Endothelial cell (in vitro differentiated cells): ENCODE measurements around the gene ANKRD10. TPM values are rescaled to one million over a fixed set of nuclear protein-coding genes. Genes with fewer than 3 reads are reported as not detected.
A peak's percentile ranks its signal among the peaks of the same experiment; 100 is the strongest.

ENCODE experiments used
- DNase-seq: peaks from one replicate; pipeline ENCODE4 v3.0.0; 2021; ENCODE audit warnings: low spot score
- H3K27ac Mint-ChIP-seq: one replicate; pipeline ENCODE4 v1.8.0; 2021; ENCODE audit warnings: mixed read lengths, inconsistent platforms; ENCODE audit not compliant: unreplicated experiment
- H3K27me3 Mint-ChIP-seq: one replicate; pipeline ENCODE4 v1.8.0; 2021; ENCODE audit warnings: mild to moderate bottlenecking, moderate library complexity, mixed read lengths, inconsistent platforms; ENCODE audit not compliant: unreplicated experiment
- H3K36me3 Mint-ChIP-seq: one replicate; pipeline ENCODE4 v1.8.0; 2021; ENCODE audit warnings: mild to moderate bottlenecking, low read depth, mixed read lengths, inconsistent platforms; ENCODE audit not compliant: unreplicated experiment
- H3K4me1 Mint-ChIP-seq: one replicate; pipeline ENCODE4 v1.8.0; 2021; ENCODE audit warnings: mild to moderate bottlenecking, mixed read lengths, inconsistent platforms; ENCODE audit not compliant: unreplicated experiment
- H3K4me3 Mint-ChIP-seq: one replicate; pipeline ENCODE4 v1.8.0; 2021; ENCODE audit warnings: mild to moderate bottlenecking, mixed read lengths, inconsistent platforms; ENCODE audit not compliant: unreplicated experiment
- H3K9me3 Mint-ChIP-seq: one replicate; pipeline ENCODE4 v1.8.0; 2021; ENCODE audit warnings: mixed read lengths, inconsistent platforms; ENCODE audit not compliant: unreplicated experiment
- CTCF ChIP-seq: fragments of 200-600 bp; sonication (generic); IDR thresholded peaks from one replicate; pipeline ENCODE4 v1.5.0; 2021; ENCODE audit warnings: antibody characterized with exemption; ENCODE audit not compliant: unreplicated experiment
- total RNA-seq: library from RNA; stranded (reverse); fragmentation: NEBNext Ultra II Directional; extraction: Animal tissue kit (Norgen Biotek cat#: 25700); gene quantifications from one replicate; pipeline ENCODE4 v1.2.1, GENCODE V29; 2021; ENCODE audit not compliant: unreplicated experiment

ANKRD10 gene
- total RNA-seq, 1 donor from 2014 or later = 160 TPM

DNA sequence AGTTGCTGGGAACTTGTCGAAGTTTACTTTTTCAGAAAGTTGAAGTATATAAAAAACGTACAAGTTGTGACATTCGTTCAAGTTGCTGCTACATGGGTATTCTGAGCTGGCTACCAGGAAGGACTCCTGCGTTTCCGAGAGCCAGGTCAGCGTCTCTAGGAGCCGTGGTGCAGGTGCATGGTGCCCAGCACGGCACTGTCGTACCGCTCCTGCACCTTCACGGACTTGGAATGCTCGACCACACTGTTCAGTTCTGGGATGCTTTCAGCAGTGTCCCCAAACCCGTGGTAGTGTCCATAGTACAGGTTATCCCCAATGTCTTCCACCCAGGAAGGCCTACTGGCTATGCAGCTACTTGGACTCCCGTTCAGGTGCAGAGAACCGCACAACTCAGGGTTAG lies 35.4 kb downstream of the ANKRD10 start:
- Mint-ChIP-seq H3K4me3 (no peak overlapping the region), H3K27me3 (peaks cover 3% of the 10 kb centered on the region), H3K27ac (no peak overlapping the region), H3K36me3 (peaks cover 3% of the 10 kb centered on the region), H3K4me1 (peaks cover 15% of the 10 kb centered on the region), H3K9me3 (no peaks in the 10 kb centered on the region)
- no peak for DNase-seq
- TF ChIP-seq CTCF = no peak

DNA sequence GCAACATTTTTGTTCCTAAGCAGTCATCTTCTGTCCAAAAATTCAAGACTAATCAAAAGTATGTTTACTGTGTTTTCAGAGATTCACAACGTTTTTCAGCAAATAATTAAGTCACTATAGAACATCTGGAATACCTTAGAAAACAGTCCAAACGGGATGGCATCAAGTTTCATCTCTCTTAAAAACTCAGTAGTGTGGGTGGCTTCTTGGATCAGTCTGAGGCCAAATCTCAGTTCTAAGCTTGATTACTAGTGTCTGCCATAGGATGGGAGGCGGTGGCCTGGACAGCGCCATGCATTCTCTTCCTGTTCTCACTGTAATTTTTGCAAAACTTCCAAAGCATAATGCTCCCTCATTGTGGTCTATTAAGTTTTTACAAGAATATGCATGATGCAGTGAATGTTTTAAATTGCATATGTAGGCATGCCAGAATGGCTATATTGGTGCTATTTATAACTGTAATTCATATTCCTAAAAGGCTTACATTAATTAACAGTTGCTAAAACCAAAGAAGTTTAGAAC lies 37.1 kb downstream of the ANKRD10 start:
- Mint-ChIP-seq H3K4me1 (peaks cover 6% of the 10 kb centered on the region), H3K4me3 (no peak overlapping the region), H3K27ac (no peak overlapping the region), H3K27me3 (peaks cover 3% of the 10 kb centered on the region), H3K9me3 (no peaks in the 10 kb centered on the region), H3K36me3 (peaks cover 3% of the 10 kb centered on the region)
- TF ChIP-seq CTCF = no peak
- no peak for DNase-seq

DNA sequence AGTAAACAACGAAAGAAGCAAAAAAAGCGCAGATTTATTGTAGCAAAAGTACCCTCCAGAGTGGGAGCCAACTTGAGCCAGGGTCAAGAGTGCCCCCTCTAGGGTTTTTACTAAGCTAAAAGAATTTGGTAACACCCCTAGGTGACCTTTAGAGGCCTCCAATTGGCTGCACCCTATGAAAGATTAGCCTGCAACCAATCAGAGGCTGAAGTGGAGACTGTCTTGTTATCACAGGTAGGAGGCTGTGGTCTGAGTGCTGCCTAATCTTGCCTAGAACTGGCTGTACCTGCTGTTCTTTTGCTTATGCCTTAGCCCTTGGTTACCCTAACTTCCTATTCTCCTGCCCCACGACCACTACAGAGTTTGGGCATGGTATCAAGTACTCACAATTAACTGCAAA lies 38.3 kb downstream of the ANKRD10 start:
- H3K4me3 Mint-ChIP-seq = no peak overlapping the region
- H3K9me3 Mint-ChIP-seq = no peaks in the 10 kb centered on the region
- DNase-seq = no peak
- peaks cover 6% of the 10 kb centered on the region for H3K4me1 Mint-ChIP-seq
- peaks cover 5% of the 10 kb centered on the region for H3K27me3 Mint-ChIP-seq
- H3K36me3 Mint-ChIP-seq = peaks cover 3% of the 10 kb centered on the region
- no peak overlapping the region for H3K27ac Mint-ChIP-seq
- TF ChIP-seq CTCF = no peak

- H3K4me1 Mint-ChIP-seq = peaks cover 13% of the 10 kb centered on the region
- peaks cover 3% of the 10 kb centered on the region for H3K36me3 Mint-ChIP-seq
- H3K27ac Mint-ChIP-seq = peak overlapping the region; percentile 80
- DNase-seq = no peak
- no peak for TF ChIP-seq CTCF
- H3K27me3 Mint-ChIP-seq = peaks cover 5% of the 10 kb centered on the region
- H3K9me3 Mint-ChIP-seq = no peaks in the 10 kb centered on the region
- peak overlapping the region; percentile 89 for H3K4me3 Mint-ChIP-seq
Measured at GRCh38 chr13:110875241-110875640, 39.6 kb downstream of the ANKRD10 start.

DNA sequence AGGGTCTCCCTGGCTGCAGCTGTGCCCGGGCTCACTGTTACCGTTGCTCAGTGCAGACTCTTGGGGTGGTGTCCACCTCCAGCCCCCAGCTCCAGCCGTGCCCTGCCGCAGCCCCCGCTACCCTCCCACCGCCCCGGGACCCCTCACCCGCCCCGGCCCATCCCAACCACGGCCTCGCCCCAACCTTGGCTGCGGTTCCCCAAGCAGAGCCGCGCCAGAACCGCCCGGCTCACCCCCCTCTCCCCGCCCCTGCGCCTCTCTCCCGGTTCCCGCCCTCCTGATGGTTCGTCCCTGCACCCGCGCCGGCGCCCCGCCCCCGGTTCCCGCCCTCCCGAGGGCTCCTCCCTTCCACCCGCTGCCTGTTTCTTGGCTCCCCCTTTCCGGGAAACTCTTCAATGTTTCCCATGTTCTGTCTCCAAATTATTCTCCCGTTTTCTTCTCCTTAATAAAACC lies 40.3 kb downstream of the ANKRD10 start:
- H3K36me3 Mint-ChIP-seq = peaks cover 3% of the 10 kb centered on the region
- peak overlapping the region; percentile 89 for H3K4me3 Mint-ChIP-seq
- H3K27me3 Mint-ChIP-seq = peaks cover 5% of the 10 kb centered on the region
- no peak for TF ChIP-seq CTCF
- H3K4me1 Mint-ChIP-seq = peaks cover 20% of the 10 kb centered on the region
- DNase-seq = peak; percentile 76
- peak overlapping the region; percentile 80 for H3K27ac Mint-ChIP-seq
- H3K9me3 Mint-ChIP-seq = no peaks in the 10 kb centered on the region
